ENCODE measurements around the gene NT5C2.

The NT5C2 gene

DNA sequence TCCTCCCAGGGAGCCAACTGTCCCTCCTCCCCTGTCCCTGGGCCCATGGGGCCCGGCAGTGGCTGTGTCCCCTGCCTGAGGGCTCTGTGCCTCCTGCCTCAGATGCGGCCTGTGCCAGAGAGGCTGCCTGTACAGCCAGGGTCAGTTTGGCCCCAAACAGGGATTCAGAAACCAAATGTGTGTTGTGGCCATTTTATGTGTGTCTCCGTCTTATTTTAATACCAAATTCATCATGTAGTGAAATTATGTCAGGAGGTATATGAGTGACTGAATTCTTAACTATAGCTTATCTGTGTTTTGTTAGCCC, 114.8 kb downstream of the NT5C2 start:
- TF ChIP-seq, protein P1, sequence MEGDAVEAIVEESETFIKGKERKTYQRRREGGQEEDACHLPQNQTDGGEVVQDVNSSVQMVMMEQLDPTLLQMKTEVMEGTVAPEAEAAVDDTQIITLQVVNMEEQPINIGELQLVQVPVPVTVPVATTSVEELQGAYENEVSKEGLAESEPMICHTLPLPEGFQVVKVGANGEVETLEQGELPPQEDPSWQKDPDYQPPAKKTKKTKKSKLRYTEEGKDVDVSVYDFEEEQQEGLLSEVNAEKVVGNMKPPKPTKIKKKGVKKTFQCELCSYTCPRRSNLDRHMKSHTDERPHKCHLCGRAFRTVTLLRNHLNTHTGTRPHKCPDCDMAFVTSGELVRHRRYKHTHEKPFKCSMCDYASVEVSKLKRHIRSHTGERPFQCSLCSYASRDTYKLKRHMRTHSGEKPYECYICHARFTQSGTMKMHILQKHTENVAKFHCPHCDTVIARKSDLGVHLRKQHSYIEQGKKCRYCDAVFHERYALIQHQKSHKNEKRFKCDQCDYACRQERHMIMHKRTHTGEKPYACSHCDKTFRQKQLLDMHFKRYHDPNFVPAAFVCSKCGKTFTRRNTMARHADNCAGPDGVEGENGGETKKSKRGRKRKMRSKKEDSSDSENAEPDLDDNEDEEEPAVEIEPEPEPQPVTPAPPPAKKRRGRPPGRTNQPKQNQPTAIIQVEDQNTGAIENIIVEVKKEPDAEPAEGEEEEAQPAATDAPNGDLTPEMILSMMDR (IDR thresholded peaks at IDR 0.05; ENCODE audit: low read depth, low read length) = no peak
- no peak for DNase-seq (ENCODE audit: low read depth in 2 of 2)
- no peak overlapping the region for H3K4me3 ChIP-seq (replicated peaks in 1 of 2; ENCODE audit: low read depth in 2 of 2, low read length in 2 of 2)

DNA sequence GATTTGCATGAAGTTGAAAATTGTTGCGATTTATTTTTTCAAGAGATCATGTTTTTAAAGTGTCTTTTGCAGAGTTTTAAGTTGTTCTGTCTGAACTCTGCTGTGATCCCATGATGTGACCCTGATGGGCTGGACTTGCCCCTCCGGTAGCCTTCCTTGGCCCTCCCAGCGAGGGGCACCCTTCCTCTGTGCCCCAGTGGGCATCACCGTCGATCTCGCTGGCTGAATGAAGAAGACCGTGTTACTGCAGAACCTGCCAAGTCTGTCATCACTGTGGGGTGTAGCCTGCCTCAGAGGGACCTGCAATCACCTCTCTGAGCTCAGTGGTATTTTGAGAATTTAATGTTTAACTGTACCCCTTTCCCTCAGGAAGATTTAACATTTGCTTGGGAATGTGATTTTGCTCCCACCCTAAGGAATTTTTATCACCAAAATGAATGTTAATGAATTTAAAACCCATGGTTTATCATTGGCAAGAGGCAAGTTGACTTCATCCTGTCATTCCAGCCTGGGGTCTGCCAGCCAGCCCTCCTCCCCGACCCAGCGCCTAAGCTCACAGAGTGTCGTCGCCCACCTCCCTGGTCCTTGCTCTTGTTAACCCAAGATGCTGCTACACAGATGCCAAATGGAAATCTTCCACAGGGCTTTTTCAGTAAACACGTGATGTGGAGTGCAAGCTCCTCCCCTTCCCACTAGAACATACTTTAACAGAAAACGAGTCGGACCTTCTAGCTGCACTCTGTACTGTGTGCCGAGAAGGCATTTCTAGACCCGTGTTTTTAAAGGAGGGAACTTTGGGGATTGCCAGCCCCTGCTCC, 115.4 kb downstream of the NT5C2 start:
- no peak overlapping the region for H3K4me3 ChIP-seq (replicated peaks in 1 of 2; ENCODE audit: low read depth in 2 of 2, low read length in 2 of 2)
- DNase-seq (ENCODE audit: low read depth in 2 of 2) = no peak
- TF ChIP-seq, protein P1 (IDR thresholded peaks at IDR 0.05; ENCODE audit: low read depth, low read length) = no peak

DNA sequence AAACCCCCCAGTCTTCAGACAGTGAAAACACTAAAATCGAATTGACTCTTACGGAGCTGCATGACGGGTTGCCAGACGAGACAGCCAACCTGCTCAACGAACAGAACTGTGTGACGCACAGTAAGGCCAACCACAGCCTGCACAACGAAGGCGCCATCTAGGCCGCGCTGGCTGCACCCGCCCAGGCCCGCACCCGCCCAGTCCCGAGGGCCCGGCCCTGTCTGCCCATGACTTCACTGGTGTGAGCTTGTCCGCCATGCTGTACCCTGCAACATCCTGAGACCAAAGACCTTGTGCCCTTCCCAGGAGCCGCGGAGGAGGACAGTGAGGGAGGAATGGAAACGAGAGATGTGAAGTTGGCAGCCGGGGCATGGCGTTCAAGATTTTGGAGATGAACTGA, 116.1 kb downstream of the NT5C2 start:
- no peak overlapping the region for H3K4me3 ChIP-seq (replicated peaks in 1 of 2; ENCODE audit: low read depth in 2 of 2, low read length in 2 of 2)
- TF ChIP-seq, protein P1 (IDR thresholded peaks at IDR 0.05; ENCODE audit: low read depth, low read length) = no peak

DNA sequence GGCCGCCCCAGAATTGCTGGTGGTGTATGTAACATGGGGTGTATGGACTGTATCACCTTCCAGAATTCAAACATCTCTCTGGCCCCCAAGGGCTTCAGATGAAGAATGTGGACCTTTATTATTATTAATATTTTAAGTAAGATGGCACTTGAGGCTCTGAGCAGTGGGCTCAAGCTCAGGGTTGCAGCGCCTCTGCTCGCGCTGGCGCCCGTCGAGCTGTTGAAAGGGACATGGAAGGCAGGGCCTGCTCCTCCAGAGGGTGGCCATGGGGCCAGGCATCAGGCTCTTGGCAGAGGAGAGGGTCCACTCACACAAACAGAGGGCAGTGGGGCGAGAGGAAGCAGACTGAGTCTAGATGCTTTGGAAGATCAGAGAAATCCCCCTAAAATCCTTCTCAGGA, 120.2 kb downstream of the NT5C2 start:
- no peak overlapping the region for H3K4me3 ChIP-seq (replicated peaks in 1 of 2; ENCODE audit: low read depth in 2 of 2, low read length in 2 of 2)
- TF ChIP-seq, protein P1 (IDR thresholded peaks at IDR 0.05; ENCODE audit: low read depth, low read length) = no peak
- DNase-seq (ENCODE audit: low read depth in 2 of 2) = no peak

More for the DNA sequence above, 116.1 kb downstream of the NT5C2 start:
- DNase-seq (ENCODE audit: low read depth in 2 of 2) = no peak

DNA sequence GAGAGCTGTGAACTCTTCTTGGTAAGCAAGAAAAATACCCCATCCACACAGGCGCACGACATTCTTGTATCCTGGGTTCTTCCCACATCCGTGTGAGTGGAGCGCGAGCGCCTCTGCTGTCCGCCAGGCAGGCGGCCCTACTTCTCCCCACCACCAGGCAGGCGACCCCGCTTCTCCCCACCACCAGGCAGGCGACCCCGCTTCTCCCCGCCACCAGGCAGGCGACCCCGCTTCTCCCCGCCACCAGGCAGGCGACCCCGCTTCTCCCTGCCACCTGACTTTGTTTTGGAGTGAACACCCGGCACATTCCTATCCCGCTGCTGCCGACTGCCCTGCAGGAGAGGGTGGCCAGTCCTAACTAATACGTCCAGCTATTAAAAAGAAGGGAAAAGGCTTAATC, 120.8 kb downstream of the NT5C2 start:
- no peak overlapping the region for H3K4me3 ChIP-seq (replicated peaks in 1 of 2; ENCODE audit: low read depth in 2 of 2, low read length in 2 of 2)
- TF ChIP-seq, protein P1 (IDR thresholded peaks at IDR 0.05; ENCODE audit: low read depth, low read length) = no peak
- DNase-seq (ENCODE audit: low read depth in 2 of 2) = no peak

DNA sequence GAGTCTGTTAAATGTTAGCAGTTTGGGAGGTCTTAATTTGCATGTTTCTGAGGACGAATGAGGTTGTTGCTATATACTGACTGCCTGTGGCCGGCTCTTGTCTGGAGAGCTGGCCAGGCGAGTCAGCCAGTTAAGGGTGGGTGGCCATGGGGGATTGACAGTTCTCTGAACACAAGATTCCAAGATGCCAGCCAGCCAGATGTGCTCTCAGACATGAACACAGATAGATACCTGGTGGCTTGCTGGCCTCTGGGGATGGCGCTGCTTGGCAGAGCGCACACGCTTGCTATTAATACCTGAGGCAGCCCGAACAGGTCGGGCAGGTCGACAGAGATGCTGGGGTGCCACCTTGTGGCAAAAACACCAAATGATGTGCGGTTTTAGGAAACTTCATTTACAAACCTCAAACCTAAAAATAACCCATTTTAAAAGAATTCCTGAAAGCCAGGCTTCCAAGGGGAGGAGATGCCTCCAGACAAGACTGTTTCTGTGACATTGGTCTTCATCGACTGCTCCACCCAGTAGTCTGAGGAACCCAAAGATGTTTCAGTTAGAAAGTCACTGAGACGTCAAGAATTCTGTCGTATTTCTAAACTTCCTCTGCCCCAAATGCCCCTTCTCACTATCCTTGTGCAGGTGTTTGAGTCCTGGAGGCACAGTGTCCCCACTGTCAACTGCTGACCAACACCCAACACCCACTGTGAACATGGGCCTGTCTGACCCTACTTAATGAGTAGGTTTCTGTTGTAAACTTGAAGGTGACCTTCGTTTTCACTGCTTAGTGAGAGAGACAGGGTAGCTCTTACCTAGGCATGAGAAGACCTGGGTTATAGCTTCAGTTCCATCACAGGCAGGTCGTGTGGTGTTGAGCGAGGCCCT, 123.4 kb downstream of the NT5C2 start:
- TF ChIP-seq, protein P1 (IDR thresholded peaks at IDR 0.05; ENCODE audit: low read depth, low read length) = peak; percentile 67
- H3K4me3 ChIP-seq (replicated peaks in 1 of 2; ENCODE audit: low read depth in 2 of 2, low read length in 2 of 2) = no peak overlapping the region
- peak; percentile 62 to 66 for DNase-seq (ENCODE audit: low read depth in 2 of 2)
